NCI-H460 (cell line): Measurements from ENCODE around the gene ICOS. TPM values are rescaled to one million over a fixed set of nuclear protein-coding genes. Genes with fewer than 3 reads are reported as not detected.
"Not testable (repeated sequence)": the region's sequence is repeated elsewhere in the genome, so short reads cannot be mapped to it uniquely, and the experiment has no call there.

Experiments
- DNase-seq: peaks from one replicate; pipeline ENCODE4 v3.0.0-alpha.2; 2016; ENCODE audit warnings: low read depth; ENCODE audit errors: extremely low read depth
- total RNA-seq: library from RNA; depleted of rRNA; stranded (reverse); fragments of >200 nt; shearing (Covaris generic); gene quantifications from 2 replicates; pipeline ENCODE4 v1.2.3, GENCODE V29; 2014

Gene ICOS
- total RNA-seq, 1 experiment from 2014 or later: not detected

DNA sequence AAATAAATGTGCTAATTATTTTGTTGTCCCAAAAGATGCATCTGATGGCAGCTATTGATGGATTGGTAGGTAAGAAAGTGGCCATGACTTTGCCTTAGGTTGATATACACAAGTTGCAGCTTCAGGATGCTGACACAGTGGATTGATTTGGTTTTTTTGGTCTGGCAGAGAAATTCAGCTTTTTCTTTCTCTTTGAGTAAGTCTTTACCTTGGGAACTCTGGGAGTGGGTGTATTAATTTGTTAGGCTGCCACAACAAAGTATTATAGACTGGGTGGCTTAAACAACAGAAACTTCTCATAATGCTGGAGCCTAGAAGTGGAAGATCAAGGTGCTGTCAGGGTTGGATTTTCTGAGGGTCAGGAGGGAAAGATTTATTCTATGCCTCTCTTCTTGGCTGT lies 19.8 kb upstream of the ICOS start:
- no peak for DNase-seq

DNA sequence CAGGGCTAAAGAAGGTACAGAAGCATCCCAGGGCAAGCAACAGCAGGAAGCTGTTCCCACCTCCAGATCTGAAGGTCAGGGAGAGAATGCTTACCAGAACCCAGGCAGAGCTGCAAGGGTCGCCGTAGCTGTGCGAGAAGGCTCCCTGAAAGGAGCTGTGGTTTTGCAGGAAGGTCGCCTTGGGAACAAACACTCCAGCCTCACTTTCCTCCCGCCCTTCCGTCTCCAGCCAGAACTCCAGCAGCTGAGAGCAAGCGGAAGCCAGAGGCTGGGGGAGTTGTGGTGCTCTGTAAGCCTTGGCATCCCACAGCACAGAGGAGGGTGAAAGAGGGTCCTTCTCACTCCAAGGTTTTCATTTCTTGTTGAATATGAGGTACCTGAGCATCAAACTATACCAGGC lies 18.3 kb upstream of the ICOS start:
- DNase-seq: no peak

DNA sequence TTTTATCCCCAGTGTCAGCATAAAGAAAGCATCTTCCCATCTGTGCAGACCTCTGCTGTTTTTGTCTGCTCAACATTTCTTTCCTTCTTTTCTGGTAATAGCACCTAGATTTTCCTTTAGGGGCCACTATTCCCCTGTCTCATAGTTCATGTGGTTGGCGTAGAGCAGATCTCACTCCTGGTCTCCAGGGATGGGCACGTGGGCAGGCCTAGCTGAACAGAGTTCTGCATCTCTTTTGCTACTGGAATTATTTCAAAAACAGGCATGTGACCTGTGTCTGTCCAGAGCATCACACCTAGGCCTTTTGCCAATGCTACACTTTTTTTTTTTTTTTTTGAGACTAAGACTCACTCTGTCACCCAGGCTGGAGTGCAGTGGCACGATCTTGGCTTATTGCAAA lies 17.7 kb upstream of the ICOS start:
- no peak for DNase-seq

DNA sequence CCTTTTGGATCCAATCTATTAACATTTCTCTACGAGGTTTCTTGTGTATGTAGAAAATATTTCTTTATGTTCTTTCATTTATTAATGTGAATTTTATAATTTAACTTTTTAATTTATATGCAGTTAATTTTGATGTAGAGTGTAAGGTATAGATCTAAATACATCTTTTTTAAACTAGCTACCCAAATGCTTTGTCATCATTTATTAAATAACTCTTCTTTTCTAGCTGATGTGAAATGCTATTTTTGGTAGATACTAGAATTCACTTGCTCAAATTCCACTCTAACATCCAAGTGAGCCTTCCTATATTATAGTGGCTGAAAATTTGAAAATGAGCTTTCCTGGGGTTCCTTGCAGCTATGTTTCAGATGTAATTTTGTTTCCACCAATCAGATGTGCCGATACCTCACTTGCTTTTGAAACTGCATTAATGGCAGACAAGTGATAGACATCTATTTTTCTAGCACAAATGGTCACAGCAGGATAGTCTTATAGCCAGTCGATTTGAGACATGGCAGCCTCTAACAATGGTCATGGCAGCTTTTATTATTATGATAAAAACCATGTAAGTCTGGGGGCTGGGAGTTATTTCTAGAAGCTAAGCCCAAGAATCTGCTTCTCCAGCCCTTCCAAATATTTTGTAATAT lies 10.9 kb upstream of the ICOS start:
- no peak for DNase-seq

DNA sequence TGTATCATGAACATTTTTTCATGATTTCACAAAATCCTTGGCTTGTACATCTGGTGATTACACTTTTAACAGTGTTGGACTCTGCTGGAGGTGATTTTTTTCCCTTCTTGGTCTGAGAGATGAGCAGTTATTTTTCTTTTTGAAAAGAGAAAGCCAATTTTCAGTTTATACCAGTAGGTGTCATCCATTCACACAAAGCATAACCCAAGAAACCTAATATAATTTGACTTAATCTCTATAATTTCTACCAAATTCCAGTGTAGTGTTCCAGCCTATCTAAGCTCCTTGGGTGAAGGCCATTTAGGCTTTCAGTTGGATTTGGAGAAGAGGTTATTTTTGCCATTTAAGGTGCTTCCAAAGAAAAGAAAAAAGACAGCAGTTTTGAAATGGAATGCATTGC lies 7.7 kb upstream of the ICOS start:
- DNase-seq: no peak

DNA sequence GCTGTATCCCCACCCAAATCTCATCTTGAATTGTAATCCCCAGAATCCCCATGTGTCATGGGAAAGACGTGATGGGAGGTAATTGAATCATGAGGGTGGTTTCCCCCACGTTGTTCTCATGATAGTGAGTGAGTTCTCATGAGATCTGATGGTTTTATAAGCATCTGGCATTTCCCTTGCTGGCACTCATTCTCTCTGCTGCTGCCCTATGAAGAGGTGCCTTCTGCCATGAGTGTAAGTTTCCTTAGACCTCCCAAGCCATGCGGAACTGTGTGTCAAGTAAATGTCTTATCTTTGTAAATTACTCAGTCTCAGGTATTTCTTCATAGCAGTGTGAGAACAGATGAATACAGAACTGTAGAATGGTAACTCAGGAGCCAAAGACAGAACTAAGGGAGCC lies 5.3 kb upstream of the ICOS start:
- not testable (repeated sequence) for DNase-seq

DNA sequence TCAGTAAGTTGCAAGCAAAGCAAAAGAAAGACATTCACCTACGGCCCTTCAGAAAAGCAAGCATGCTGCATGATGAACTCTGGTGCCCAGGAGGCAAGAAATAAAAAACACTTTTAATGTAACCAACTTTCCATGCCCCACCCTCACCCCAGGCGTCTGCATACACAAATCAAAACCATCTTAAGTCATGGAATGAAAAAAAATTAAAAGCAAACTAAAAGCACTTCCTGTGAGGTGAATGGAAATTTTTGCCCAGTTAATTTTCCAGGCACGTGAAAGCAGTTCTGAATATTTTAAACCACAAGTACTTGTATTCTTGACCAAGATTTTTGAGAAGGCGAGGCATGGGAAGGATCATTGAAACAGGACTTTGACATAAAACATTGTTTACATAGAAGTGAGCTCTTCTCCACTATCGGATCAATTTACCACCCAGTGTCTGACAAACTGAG lies 2.5 kb upstream of the ICOS start:
- DNase-seq: no peak

DNA sequence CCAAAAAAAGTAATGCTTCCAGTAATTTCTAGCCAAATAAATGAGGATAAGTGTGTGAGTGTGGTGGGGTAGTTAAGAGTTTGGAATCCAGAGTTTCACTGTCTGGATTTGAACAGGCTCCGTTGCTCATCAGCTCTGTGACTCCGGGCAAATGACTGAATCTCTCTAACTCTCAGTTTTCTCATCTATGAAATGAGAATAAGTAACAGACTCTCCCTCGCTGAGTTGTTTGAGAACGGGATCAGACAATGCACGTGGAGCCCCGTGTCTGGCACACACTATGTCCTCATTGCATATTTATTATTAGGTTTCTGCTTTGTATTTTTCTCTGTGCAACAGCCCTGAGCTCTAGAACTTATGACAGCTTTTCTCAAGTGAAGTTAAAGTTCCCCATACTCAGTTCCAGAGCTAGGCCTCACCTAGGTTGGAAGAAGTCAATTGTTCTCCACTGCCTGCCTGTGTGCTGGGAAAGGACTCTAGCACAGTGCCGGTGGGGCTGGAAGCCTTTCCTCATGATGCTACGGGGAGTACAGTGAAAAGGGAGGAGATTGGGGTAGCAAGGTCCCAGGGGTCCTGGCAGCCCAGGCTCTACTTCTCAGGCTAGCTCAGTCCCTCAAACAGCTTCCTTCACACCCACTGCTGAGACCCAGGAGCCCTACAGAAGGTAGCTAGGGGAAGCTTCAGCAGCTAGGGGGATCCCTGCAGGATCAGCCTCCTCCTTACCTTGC lies 1.7 kb upstream of the ICOS start:
- no peak for DNase-seq

DNA sequence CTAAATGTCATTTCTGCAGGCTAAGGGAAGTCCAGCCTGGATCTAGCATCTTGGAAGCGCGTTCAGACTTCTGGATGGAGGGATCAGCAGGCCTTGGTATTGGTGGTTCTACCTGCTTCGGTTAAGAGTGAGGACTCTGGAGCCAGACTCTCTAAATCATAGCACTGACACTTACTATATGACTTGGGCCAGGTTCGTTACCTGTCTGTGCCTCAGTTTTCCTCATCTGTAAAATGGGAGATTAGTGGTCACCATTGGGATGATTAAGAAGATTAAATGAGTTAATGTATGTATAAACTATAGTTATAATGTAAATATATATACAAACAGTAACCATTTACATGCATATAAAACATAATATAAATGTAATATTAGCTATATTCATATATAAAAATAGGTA lies 995 bp upstream of the ICOS start:
- no peak for DNase-seq

DNA sequence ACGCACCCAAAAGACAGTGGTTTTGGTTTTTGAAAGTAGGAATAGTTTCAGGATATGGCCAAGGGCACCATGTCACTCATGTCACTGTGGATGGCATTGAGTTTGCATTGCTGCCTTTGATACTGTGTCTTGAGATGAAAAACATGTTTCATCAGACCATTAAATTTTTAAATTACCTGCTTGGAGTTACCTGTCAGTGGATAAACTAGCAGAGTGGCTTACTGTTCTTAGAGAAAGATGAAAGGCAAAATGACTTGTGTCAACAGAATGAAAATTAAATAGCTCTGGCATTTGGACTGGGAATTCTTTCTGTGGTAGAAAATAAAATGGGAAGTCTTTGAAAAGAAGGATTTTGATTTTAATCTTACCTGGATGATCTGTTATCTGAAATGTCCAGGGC lies 386 bp downstream of the ICOS start:
- no peak for DNase-seq

DNA sequence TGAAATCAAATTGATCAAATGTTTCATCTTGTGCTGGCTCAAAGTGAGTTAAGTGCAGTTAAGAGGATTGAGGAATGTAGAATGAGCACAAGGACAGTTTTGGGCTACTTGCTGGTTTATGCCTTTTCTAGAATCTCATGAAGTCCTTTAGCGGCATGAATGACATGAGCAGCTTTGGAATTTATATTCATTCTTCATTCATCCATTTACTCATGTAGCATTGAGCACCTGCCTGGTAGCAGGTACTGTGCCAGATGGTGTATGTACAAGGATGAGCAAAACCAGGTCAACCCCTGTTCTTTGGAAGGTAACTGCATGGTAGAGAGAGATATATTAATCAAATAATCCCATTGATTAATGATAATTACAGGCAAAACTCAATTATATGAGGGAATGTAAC lies 1.2 kb downstream of the ICOS start:
- no peak for DNase-seq

DNA sequence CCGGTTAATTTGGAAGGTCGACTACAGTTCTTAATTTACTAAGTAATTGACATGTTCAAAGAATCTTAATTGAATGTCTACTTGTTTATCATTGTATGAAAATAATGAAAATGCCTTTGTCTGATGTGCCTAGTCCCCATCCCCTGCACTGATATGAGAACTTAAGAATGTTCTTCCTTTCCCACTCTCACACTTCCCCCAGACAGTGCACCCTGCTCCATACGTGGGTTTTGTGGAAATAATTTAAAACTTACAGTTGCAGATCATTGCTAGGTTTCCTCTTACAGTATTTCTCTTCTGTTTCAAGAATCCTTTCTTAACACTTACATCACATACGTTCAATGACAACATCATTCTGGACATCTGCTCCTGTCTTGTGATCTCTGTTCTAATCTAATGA lies 3.5 kb downstream of the ICOS start:
- no peak for DNase-seq

DNA sequence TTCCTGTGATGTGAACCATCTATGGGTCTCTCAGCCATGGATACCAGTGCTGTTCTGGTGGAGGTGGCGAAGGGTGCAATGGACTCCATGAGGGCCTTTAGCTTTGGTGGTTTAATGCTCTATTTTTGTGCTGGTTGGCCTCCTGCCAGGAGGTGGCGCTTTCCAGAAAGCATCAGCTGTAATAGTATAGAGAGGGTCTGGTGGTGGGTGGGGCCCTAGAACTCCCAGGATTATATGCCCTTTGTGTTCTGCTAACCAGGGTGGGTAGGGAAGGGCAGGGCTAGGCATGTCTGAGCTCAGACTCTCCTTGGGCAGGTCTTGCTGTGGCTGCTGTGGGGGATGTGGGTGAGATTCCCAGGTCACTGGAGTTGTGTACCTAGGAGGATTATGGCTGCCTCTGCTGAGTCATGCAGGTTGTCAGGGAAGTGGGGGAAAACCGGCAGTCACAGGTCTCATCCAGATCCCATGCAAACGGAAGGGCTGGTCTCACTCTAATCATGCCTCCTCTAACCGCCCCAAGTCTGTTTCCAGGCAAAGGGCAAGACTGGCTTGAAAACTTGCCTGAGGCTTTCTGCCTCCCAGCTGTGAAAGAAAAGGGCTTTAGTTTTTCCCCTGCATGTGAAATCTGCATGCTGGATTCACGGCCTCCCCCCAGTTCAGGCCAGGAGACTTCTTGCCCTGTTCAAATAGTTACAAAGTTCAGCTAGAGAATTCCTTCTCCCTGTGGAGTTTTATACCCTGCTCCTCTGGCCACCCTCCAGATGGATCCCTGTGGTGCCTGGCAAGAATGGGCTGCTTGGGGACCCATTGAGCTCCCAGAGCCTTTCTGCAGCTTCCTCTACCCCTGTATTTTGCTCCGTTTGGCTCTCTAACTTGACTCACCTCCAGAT lies 7.2 kb downstream of the ICOS start:
- not testable (repeated sequence) for DNase-seq

DNA sequence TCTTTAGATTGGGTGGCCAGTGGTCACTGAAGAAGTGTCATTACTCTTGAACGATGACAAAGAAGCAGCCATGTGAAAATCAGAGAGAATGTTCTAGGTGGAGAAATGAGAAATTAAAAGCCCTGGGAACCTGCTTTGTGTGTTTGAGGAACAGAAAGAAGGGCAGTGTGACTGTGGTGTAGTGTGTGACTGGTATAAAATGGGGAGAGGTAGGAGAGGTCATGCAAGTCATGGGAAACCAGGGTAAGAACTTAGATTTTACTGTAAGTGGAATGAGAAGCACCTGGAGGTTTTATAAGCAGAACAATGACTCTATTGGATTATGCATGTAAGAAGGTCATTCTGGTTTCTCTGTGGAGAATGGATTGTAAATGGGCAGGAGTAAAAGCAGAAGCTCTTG lies 12.2 kb downstream of the ICOS start:
- DNase-seq: no peak

DNA sequence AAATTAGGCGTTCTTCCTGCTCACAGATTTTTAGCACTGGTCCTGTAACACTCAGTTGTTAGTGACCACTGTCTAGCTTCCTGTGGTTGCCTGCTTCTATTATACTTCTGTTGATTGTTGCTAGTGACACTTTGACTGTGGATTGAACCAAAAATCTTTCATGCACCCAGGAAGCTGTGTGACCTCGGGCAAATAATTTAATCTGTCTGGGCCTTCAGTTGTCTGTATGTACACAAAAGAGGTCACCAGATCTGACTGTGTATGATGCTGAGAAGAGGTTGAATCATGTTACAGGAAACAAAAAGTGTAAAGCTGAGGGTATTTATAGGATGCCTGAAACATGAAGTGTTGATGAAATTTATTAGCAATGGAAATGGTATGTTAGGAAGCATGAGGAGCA lies 12.7 kb downstream of the ICOS start:
- DNase-seq: no peak

DNA sequence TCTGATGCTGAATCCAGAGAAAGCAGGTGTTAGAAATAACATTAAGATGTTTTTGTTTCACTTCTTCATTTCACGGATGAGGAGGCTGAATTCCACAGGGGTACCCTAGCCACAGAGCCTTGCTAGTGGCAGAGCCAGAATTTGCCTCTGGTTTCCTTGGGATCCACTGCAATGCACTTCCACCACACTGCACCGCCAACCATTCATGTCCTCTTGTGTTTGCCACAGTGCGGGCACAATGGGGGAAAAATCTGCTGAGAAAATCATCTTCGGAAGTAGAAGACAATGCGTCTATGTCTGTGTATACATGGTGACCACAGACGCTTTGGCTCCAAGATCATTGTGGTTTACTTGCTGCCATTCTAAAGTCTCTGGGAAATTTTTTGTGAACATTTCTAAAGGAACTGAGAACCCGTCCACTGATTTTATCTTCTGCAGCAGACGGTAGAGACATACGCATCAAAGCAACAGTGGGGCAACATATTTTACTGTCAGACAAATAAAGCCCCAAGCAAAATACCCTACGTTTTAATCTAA lies 14.9 kb downstream of the ICOS start:
- DNase-seq: no peak

DNA sequence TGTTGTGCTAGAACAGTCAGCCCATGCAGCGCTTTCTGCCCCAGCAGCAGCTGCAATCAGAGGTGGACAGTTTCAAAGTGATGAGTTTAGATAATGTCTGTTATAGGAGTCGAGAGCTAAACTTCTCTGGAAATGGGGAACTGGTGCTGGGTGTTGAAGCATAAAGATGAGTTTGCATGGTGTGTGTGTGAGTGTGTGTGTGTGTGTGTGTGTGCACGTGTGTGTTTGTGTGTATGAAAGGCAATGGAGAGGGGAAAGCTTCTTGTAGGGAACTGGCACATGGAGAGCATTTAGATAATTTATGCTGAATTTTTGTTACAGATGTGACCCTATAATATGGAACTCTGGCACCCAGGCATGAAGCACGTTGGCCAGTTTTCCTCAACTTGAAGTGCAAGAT lies 22.7 kb downstream of the ICOS start:
- DNase-seq: no peak

DNA sequence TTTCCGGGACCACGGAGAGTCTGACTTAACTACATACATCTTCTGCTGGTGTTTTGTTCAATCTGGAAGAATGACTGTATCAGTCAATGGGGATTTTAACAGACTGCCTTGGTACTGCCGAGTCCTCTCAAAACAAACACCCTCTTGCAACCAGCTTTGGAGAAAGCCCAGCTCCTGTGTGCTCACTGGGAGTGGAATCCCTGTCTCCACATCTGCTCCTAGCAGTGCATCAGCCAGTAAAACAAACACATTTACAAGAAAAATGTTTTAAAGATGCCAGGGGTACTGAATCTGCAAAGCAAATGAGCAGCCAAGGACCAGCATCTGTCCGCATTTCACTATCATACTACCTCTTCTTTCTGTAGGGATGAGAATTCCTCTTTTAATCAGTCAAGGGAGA lies 23.1 kb downstream of the ICOS start:
- DNase-seq: no peak

DNA sequence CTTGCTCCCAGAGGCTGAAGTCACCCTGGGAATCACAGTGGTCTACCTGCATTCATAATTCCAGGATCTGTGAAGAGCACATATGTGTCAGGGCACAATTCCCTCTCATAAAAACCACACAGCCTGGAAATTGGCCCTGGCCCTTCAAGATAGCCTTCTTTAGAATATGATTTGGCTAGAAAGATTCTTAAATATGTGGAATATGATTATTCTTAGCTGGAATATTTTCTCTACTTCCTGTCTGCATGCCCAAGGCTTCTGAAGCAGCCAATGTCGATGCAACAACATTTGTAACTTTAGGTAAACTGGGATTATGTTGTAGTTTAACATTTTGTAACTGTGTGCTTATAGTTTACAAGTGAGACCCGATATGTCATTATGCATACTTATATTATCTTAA lies 24.2 kb downstream of the ICOS start:
- no peak for DNase-seq

DNA sequence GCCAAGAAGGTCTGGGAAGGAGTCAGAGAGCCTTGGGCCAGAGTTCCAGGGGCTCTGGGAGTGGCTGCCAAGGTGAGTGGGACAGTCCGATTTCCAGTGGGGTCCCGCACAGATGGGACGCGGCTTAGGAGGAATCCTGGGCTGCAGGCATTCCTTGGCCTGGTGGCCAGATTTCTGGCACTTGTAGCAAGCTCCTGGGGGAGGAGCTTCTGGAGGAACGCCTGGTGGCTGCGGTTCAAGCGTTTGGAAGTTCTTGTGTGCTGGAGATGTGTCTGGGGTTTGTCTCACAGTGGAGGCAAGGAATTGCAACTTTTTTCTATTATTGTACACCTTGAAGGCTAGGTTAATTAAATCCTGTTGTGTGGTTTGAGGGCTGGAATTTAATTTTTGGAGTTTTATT lies 28.6 kb downstream of the ICOS start:
- DNase-seq: not testable (repeated sequence)

DNA sequence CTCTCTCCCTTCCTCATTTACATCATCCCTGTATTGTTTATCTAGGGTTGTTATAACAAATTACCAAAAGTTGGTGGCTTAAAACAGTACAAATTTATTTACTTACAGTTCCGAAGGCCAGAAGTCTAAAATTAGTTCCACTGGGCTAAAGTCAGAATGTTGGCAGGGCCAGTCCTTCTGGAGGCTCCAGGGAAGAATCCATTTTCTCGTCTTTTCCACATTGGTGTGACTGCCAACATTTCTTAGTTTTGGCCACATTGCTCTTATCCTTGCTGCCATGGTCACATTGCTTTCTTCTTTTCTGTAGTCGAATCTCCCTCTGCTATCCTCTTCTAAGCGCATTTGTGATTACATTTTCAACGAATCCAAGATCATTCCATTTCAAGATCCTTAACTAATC lies 34.7 kb downstream of the ICOS start:
- DNase-seq: no peak
